Fibroblast of the conjunctiva (primary cell): ENCODE results near the gene PRAMEF33.
A peak's percentile ranks its signal among the peaks of the same experiment; 100 is the strongest.
"Not testable (repeated sequence)": the region's sequence is repeated elsewhere in the genome, so short reads cannot be mapped to it uniquely, and the experiment has no call there.

Experiments used
- DNase-seq: peaks from one replicate; pipeline ENCODE4 v3.0.0-alpha.2; 2010; ENCODE audit warnings: low read depth

PRAMEF33 gene

DNA sequence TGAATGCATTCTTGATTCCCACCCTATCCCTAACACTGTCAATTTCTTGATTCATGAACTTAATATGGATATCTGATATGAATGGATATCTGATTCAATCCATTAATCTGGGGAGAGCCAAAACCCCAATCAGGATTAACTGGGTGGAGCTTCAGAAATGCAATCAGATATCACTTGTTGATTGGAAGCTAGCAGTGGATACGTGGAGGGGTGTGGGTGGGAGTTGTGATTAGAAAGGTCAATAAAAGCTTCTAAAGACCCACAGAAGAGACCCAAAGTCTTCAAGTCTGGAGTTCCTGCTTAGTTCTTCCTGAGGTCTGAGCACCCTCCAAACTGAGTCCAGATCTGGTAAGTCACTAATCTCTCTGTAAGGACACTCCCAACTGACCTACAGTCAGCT, at the start of gene PRAMEF33:
Gene PRAMEF33 (plus strand): TSS at position 301 of the 400 bp plus-strand sequence. CDS start 2,416 bp downstream, outside the sequence.
- DNase-seq: not testable (repeated sequence)

DNA sequence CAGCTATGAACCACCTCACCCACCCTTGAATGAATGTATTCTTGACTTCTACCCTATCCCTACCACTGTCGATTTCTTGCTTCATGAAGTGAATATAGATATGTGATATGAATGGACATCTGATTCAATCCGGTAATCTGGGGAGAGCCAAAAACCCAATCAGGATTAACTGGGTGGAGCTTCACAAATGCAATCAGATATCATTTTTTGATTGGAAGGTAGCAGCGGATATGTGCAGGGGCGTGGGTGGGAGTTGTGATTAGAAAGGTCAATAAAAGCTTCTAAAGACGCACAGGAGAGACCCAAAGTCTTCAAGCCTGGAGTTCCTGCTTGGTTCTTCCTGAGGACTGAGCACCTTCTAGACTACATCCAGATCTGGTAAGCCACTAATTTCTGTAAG, 49.4 kb upstream of the PRAMEF33 start, which contains the start of gene PRAMEF5:
Gene PRAMEF5 (plus strand): TSS at position 301 of the 400 bp plus-strand sequence. CDS start 5,071 bp downstream, outside the sequence.
- not testable (repeated sequence) for DNase-seq

DNA sequence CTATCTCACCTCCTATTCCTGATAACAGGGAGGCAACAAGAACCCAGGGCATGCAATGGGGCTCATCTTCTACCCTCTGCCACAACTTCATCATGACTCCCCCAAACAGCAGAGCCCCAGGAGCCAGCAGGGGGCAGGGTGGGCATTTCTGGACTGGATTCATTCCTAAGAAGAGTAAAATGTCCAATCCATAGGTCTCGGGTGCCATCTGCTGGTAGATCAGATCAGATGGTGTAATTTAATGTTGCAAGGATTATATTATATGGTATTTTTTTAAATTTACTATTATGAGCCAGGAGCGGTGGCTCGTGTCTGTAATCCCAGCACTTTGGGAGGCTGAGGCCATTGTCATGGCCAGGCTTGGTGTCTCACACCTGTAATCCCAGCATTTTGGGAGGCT, 38.2 kb upstream of the PRAMEF33 start:
- not testable (repeated sequence) for DNase-seq

- DNase-seq: not testable (repeated sequence)
Measured at GRCh38 chr1:13277016-13277415, 26.3 kb upstream of the PRAMEF33 start.

DNA sequence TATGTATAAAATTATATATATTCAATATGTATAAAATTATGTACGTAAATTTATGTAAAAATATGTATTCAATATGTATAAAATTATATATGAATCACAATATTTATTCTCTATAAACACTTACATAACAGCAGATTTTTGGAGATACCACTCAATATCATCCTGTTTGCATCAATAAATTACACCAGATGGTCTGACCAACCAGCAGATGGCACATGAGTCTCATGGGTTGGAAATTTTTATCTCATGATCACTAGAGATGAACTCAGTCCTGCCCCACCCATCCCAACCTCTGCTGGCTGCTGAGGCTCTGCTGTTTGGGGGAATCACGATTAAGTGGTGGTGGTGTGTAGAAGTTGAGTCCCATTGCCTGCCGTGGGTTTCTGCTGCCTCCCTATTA, 23.7 kb upstream of the PRAMEF33 start:
- not testable (repeated sequence) for DNase-seq

- DNase-seq: not testable (repeated sequence)
Measured at GRCh38 chr1:13285037-13285436, 18.3 kb upstream of the PRAMEF33 start, which contains the start of gene PRAMEF8. TSS of gene PRAMEF8 (minus strand) at chr1:13285137. CDS start at chr1:13284091, 1,046 bp downstream.

GRCh38 chr1:13289030-13289429, 14.3 kb upstream of the PRAMEF33 start:
- DNase-seq: not testable (repeated sequence)

- not testable (repeated sequence) for DNase-seq
Measured at GRCh38 chr1:13297216-13297931, 6.0 kb upstream of the PRAMEF33 start.

DNA sequence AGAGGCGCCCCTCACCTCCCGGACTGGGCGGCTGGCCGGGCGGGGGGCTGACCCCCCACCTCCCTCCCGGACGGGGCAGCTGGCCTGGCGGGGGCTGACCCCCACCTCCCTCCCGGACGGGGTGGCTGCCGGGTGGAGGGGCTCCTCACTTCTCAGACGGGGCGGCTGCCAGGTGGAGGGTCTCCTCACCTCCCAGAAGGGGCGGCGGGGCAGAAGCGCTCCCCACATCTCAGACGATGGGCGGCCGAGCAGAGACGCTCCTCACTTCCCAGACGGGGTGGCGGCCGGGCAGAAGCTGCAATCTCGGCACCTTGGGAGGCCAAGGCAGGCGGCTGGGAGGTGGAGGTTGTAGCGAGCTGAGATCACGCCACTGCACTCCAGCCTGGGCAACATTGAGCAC, 4.6 kb upstream of the PRAMEF33 start:
- DNase-seq: not testable (repeated sequence)

DNA sequence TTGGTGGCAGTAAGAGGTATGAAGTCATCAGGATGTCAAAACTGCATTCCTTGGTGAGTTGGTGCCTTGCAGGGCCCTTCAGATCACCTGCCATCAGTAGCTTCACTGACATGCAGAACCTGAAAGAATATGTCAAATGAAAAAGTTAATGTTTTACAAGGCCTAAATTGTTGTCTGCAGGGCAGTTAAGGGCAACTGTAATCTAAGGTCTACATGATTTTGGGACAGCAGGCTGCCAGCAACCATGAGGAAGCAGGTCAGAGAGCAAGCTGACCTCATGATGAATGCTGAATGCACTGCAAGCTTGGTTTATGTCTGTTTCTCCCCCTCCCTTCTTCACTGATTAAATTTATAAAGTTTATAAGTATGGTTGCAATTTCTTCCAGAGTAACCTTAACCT, 1.1 kb upstream of the PRAMEF33 start:
- DNase-seq: not testable (repeated sequence)

GRCh38 chr1:13315281-13315680, 11.9 kb downstream of the PRAMEF33 start, which contains the start of gene PRAMEF15:
TSS of gene PRAMEF15 (plus strand) at chr1:13315581. CDS start at chr1:13318408, 2,827 bp downstream.
- not testable (repeated sequence) for DNase-seq

DNA sequence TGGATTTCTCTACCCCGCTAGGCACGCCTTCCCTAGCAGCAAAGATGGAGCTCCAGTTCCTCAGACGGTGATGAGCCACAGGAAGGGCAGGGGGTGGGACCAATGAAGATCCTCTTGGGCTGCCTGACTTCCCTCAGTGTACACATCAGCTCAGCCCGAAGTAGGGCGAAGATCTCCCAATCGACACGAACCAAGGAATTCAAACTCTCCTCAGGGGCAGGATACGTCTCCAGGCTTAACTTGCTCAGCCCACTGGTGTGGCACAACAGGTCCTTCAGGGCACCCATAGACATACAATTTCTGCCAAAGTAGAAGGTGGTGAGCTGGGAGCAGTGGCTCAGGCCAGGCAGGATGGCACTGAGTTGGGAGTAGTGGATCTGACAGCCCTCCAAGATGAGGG, 39.2 kb downstream of the PRAMEF33 start:
- DNase-seq: not testable (repeated sequence)

DNA sequence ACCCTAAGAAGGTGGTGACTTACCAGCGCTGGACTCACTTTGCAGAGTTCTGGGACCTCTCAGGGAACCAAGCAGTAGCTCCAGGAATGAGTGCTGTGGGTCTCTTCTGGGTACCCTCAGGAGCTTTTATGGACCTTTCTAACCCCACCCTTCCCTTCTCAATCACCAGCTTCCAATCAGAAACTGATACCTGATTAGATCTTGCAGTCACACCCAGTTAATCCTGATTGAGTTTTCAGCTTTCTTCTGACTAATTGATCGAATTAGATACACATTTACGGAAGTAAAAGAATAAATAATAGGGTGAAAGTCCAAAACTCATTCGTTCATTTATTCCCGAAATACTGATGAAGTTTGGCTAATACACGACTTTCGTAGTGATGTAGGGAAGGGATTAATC, 43.7 kb downstream of the PRAMEF33 start, which contains the start of gene PRAMEF14:
Gene PRAMEF14 (minus strand): TSS at position 101 of the 400 bp plus-strand sequence. CDS start 1,820 bp downstream, outside the sequence.
- DNase-seq: not testable (repeated sequence)

GRCh38 chr1:13353476-13353875, 50.1 kb downstream of the PRAMEF33 start:
- not testable (repeated sequence) for DNase-seq

- DNase-seq: not testable (repeated sequence)
Measured at GRCh38 chr1:13354475-13354874, 51.1 kb downstream of the PRAMEF33 start.

- DNase-seq: peak; percentile 31
Measured at GRCh38 chr1:13356774-13357173, 53.4 kb downstream of the PRAMEF33 start.
